ENCODE measurements around the gene PCAT6. TPM values are rescaled to one million over a fixed set of nuclear protein-coding genes. Genes with fewer than 3 reads are reported as not detected.
"Not testable (repeated sequence)": the region's sequence is repeated elsewhere in the genome, so short reads cannot be mapped to it uniquely, and the experiment has no call there.

The PCAT6 gene
- total RNA-seq, 4 donors from 2014 or later = 4.3 TPM; not detected in 3

DNA sequence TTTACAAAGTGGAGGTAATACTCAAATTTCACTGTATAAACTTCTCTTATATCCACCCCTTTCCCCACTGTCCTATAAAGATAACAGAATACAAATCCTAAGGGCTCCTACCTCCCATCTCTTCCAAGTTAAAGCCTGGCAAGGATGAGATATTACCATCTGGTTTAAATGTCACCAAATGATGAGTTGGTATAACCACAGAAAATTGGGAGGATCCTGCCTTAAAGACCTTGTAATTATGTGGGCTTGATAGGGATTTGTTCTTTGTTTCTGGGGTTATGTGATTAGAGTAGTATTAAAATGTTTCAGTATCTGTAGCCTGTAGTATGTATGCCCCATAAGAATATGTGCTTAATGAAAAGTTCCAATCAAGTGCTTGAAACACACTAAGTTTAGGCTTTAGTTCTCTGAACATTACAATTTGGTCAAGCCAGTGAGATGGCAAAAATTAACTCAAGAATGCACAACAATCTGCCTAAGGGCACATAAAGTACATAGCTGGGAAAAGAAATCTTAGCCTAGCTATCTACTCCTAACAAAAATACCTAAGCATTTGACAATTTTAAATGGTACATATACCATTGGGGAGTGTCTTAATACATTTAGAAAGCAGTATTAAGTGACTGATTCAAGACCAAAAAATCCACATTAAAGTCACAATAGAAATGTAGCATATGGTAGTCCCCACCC, 16.6 kb upstream of the PCAT6 start:
- H3K27me3 ChIP-seq = no peaks in the 10 kb centered on the region
- DNase-seq (no peak), ATAC-seq (no peak)
- intact Hi-C loops (cut with DNase I; ENCODE audit: low total_unique reads) (no loop called here), in situ Hi-C loops (cut with MboI; ENCODE audit: low sequenced_read_pairs in 4 of 4) (no loop called here)
- H3K9me3 ChIP-seq = no peaks in the 10 kb centered on the region
- H3K36me3 ChIP-seq = no peaks in the 10 kb centered on the region
- no peak overlapping the region for H3K4me3 ChIP-seq
- H3K4me1 ChIP-seq = peaks cover 0 to 3% of the 10 kb centered on the region in 2 donors
- TF ChIP-seq POLR2A (IDR thresholded peaks at IDR 0.05) = no peak
- TF ChIP-seq, protein P1, sequence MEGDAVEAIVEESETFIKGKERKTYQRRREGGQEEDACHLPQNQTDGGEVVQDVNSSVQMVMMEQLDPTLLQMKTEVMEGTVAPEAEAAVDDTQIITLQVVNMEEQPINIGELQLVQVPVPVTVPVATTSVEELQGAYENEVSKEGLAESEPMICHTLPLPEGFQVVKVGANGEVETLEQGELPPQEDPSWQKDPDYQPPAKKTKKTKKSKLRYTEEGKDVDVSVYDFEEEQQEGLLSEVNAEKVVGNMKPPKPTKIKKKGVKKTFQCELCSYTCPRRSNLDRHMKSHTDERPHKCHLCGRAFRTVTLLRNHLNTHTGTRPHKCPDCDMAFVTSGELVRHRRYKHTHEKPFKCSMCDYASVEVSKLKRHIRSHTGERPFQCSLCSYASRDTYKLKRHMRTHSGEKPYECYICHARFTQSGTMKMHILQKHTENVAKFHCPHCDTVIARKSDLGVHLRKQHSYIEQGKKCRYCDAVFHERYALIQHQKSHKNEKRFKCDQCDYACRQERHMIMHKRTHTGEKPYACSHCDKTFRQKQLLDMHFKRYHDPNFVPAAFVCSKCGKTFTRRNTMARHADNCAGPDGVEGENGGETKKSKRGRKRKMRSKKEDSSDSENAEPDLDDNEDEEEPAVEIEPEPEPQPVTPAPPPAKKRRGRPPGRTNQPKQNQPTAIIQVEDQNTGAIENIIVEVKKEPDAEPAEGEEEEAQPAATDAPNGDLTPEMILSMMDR (IDR thresholded peaks at IDR 0.05 in 4 of 5, conservative IDR thresholded peaks at IDR 0.05 in 1 of 5) = no peak
- no peak overlapping the region for H3K27ac ChIP-seq

DNA sequence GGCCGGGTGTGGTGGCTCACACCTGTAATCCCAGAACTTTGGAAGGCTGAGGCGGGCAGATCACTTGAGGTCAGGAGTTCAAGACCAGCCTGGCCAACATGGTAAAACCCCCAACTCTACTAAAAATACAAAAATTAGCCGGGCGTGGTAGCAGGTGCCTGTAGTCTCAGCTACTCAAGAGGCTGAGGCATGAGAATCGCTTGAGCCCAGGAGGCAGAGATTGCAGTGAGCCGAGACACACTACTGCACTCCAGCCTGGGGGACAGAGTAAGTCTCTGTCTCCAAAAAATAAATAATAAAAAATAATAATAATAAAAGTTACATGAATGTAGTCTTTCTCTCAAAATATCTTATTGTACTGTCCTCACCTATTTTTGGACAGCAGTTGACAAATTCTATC, 15.8 kb upstream of the PCAT6 start:
- intact Hi-C loops (cut with DNase I; ENCODE audit: low total_unique reads); H3K4me1 ChIP-seq; in situ Hi-C loops (cut with MboI; ENCODE audit: low sequenced_read_pairs in 4 of 4); H3K9me3 ChIP-seq; DNase-seq; H3K4me3 ChIP-seq; H3K27ac ChIP-seq; H3K27me3 ChIP-seq; ATAC-seq; H3K36me3 ChIP-seq: not testable (repeated sequence)

GRCh38 chr1:202796670-202797069, 14.1 kb upstream of the PCAT6 start:
- ATAC-seq = no peak
- in situ Hi-C loops (cut with MboI; ENCODE audit: low sequenced_read_pairs in 4 of 4) = no loop called here
- H3K4me3 ChIP-seq = no peak overlapping the region

GRCh38 chr1:202798260-202798659, 12.5 kb upstream of the PCAT6 start:
- in situ Hi-C loops (cut with MboI; ENCODE audit: low sequenced_read_pairs in 4 of 4) = no loop called here
- H3K4me1 ChIP-seq = peaks cover 0 to 6% of the 10 kb centered on the region in 2 donors
- no peaks in the 10 kb centered on the region for H3K27me3 ChIP-seq
- no peak overlapping the region for H3K4me3 ChIP-seq
- intact Hi-C loops (cut with DNase I; ENCODE audit: low total_unique reads) = no loop called here
- ATAC-seq (no peak), DNase-seq (no peak)
- TF ChIP-seq, protein P1 (IDR thresholded peaks at IDR 0.05 in 4 of 5, conservative IDR thresholded peaks at IDR 0.05 in 1 of 5) = no peak
- TF ChIP-seq POLR2A (IDR thresholded peaks at IDR 0.05) = no peak
- H3K27ac ChIP-seq = no peak overlapping the region
- no peaks in the 10 kb centered on the region for H3K9me3 ChIP-seq
- no peaks in the 10 kb centered on the region for H3K36me3 ChIP-seq

More at GRCh38 chr1:202796670-202797069, 14.1 kb upstream of the PCAT6 start:
- TF ChIP-seq POLR2A (IDR thresholded peaks at IDR 0.05) = no peak
- TF ChIP-seq, protein P1 (IDR thresholded peaks at IDR 0.05 in 4 of 5, conservative IDR thresholded peaks at IDR 0.05 in 1 of 5) = no peak
- DNase-seq = no peak
- Histone ChIP-seq H3K27ac (no peak overlapping the region), H3K27me3 (no peaks in the 10 kb centered on the region), H3K4me1 (peaks cover 0 to 2% of the 10 kb centered on the region in 2 donors), H3K9me3 (no peaks in the 10 kb centered on the region), H3K36me3 (no peaks in the 10 kb centered on the region)
- intact Hi-C loops (cut with DNase I; ENCODE audit: low total_unique reads) = no loop called here

DNA sequence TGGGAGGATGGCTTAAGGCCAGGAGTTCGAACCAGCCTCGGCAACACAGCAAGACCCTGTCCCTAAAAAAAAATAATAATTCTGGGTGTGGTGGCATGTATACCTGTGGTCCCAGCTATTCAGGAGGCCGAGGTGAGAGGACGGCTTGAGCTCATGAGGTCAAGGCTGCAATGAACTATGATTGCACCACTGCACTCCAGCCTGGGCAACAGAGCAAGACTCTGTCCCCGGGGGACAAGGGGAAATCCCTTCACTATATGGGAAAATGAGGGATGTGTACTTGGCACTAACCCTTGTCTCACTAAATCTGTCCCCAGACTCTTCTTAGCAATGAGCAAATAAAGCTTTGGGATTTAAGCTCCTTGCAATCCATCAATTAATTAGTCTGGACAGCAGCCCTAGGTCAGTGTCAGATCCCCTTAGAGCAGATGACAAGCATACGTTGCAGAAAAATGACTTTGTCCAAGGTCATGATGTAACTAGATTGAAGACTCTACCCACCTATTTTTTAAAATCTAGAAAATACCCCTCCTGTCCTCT, 11.9 kb upstream of the PCAT6 start:
- Histone ChIP-seq H3K9me3 (no peaks in the 10 kb centered on the region), H3K27me3 (no peaks in the 10 kb centered on the region), H3K36me3 (no peaks in the 10 kb centered on the region), H3K4me3 (no peak overlapping the region), H3K4me1 (peaks cover 0 to 6% of the 10 kb centered on the region in 2 donors), H3K27ac (no peak overlapping the region)
- no peak for DNase-seq
- no peak for ATAC-seq
- no peak for TF ChIP-seq POLR2A (IDR thresholded peaks at IDR 0.05)
- TF ChIP-seq, protein P1 (IDR thresholded peaks at IDR 0.05 in 4 of 5, conservative IDR thresholded peaks at IDR 0.05 in 1 of 5) = no peak
- in situ Hi-C loops (cut with MboI; ENCODE audit: low sequenced_read_pairs in 4 of 4) = no loop called here
- intact Hi-C loops (cut with DNase I; ENCODE audit: low total_unique reads) = no loop called here
